H54 (cell line): ENCODE results near the gene LY86.

Experiments
- DNase-seq: peaks from one replicate; pipeline ENCODE4 v3.0.0; 2011; ENCODE audit warnings: low spot score, mixed read lengths; ENCODE audit not compliant: insufficient read length
- FAIRE-seq: peaks from 3 replicates; lab custom pipeline; 2011; peaks lifted over from hg19 to GRCh38; lab: Jason Lieb, UNC
- POLR2A ChIP-seq: IDR thresholded peaks from 2 replicates; pipeline ENCODE4 v1.6.1; 2011; ENCODE audit warnings: low read depth, mild to moderate bottlenecking, low read length

The LY86 gene

DNA sequence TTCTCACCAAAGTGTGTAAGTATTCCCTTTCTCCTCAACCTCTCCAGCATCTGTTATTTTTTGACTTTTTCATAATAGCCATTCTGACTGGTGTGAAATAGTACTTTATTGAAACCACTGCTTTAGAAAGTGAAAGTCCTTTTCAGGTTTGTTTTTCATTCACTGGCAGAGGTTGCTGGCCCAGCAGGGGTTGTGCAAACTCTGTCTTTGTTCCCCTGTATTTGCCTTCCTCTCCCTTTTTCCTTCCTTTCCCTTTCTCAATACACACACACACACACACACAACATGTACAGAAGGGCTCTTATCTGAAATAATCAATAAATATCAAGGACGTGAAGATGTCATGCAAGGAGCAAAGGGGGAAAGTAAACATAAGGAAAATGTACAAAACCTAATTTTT, 99.8 kb downstream of the LY86 start:
- DNase-seq = no peak
- no peak for FAIRE-seq
- TF ChIP-seq POLR2A = no peak

- no peak for FAIRE-seq
- DNase-seq = no peak
- no peak for TF ChIP-seq POLR2A
Measured at GRCh38 chr6:6688951-6689350, 100.4 kb downstream of the LY86 start.

DNA sequence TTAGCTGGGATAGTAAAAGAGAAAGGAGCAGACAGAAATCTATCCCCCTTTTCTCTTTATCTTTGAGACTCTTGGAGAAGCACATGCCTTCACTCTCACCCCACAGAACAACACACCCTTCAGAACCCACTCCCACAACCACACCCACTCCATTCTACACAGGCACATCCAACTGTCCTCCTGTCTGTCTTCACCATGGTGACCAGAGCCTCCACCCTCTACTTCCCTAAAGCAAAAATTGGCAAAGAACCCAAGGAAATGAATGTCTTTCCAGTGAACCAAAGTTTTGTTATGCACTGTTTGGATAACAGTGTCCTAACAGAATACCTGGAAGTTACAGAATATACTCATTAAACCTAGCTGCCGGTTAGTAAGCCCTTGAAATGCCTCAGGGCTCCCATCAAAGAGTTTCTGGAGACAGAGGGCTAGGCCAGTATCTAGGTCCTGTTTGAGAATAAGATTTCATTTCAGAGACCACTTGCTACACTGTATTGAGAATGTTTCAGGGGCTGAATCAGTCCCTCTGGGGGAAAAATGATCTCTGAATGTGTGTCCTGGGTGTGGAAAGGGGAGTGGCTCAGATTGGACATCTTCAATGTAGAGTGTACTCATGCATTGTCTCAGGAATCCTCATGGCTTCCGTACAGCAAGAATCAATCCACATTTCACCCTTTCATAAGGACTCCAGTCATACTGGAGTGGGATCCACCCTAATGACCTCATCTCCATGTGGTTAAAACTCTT, 101.1 kb downstream of the LY86 start:
- no peak for DNase-seq
- FAIRE-seq = no peak
- TF ChIP-seq POLR2A = no peak

GRCh38 chr6:6690144-6690483, 101.6 kb downstream of the LY86 start:
- no peak for DNase-seq
- no peak for FAIRE-seq

GRCh38 chr6:6694368-6694780, 105.9 kb downstream of the LY86 start:
- no peak for DNase-seq
- TF ChIP-seq POLR2A = no peak
- FAIRE-seq = no peak

More at GRCh38 chr6:6690144-6690483, 101.6 kb downstream of the LY86 start:
- no peak for TF ChIP-seq POLR2A

GRCh38 chr6:6694825-6695624, 106.5 kb downstream of the LY86 start:
- DNase-seq = no peak
- no peak for TF ChIP-seq POLR2A
- no peak for FAIRE-seq

DNA sequence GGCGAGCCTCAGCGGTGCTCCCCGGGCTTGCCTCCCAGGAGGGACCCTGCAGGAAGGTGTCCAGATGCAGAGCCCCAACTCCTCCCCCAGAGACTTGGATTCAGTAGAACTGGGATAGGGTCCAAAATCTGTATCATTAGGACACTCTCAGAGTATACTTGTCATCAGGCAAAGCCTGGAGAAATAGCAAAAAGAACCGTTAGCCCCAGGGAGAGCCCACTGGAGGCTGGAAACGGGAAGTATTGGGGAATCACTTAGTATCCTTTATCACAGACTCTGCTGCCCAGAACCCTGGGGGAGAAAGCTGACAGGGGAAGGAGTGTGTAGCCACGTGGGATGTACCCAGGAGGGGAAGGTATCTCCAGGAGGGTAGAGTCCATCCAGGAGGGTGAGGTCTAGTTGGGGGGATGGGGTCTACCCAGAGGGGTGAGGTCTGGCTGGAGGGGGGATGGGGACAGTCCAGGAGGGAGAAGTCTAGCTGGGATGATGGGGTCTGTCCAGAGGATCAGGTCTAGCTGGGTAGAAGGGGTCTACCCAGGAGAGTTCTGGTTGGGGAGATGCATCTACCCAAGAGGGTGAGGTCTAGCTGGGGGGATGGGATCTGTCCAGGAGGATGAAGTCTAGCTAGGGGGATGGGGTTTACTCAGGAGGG, 107.2 kb downstream of the LY86 start:
- TF ChIP-seq POLR2A = no peak
- no peak for FAIRE-seq
- no peak for DNase-seq

DNA sequence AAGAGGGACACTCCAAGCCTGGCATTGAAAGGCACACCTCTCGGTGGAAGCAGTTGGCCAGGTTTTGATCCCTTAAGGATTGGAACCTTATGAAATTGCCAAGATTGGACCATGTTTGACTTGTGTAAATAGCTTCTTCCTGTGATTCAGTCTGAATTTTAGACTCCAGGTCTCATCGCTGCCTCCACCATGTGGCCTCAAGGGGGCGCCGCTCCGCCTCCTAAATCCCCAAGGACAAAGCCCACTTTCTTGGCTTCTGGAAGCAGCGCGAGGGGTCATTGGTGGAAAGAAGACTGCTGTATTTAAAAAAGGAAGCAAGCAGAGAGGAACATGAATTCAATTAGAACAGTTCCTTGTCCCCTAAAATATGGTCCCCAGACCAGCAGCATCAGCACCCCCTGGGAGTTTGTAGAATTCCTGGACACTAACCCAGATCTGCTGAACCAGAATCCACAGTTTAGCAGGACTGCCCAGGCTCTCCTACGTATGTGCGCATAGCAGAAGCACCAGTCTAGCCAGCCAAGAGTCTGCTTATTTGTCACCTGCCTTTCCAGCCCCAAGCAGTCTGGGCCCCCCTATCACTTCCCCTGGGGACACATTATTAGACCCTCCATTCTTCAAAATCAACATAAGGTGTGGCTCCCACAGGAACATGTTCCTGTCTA, 108.5 kb downstream of the LY86 start:
- FAIRE-seq = no peak
- no peak for TF ChIP-seq POLR2A
- DNase-seq = peak; percentile 50

- no peak for DNase-seq
- no peak for FAIRE-seq
- TF ChIP-seq POLR2A = no peak
Measured at GRCh38 chr6:6697620-6698019, 109.1 kb downstream of the LY86 start.

GRCh38 chr6:6699741-6700367, 111.3 kb downstream of the LY86 start:
- peak; percentile 55 for FAIRE-seq
- TF ChIP-seq POLR2A = no peak
- DNase-seq = peak; percentile 68

- DNase-seq (no peak), FAIRE-seq (no peak)
- no peak for TF ChIP-seq POLR2A
Measured at GRCh38 chr6:6700407-6701270, 112.1 kb downstream of the LY86 start.

DNA sequence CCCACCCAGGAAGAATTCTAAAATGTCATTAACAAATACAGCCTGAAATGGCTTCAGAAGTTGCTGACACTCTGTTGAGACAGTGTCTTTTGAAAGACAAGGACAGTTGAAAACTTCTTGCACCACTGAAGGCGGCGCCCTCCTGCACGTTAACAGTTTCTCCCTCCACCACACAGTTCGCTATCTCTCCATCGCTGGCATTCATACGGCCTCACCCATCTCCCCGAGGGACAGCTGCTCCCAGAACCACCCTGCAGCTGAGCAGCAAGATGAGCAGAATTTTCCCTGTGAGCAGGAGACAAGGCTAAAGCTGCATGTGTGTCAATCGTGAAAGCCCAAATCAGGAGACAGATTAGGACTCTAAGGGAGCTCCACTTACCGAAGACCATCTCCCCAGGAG, 113.3 kb downstream of the LY86 start:
- no peak for FAIRE-seq
- DNase-seq = no peak
- no peak for TF ChIP-seq POLR2A
